H1 (cell line): ENCODE data around the gene RTEL1. TPM values are rescaled to one million over a fixed set of nuclear protein-coding genes. Genes with fewer than 3 reads are reported as not detected.

Experiments used
- CEBPB ChIP-seq: IDR thresholded peaks from 2 replicates; pipeline ENCODE4 v1.6.1; 2012; ENCODE audit warnings: low read depth, low read length
- CHD7 ChIP-seq: fragments of 300-600 bp; sonication (generic); IDR thresholded peaks from 2 replicates; pipeline ENCODE4 v1.7.1; 2012; ENCODE audit warnings: low read length, moderate library complexity, mild to moderate bottlenecking, inconsistent platforms; ENCODE audit not compliant: insufficient replicate concordance
- JUN ChIP-seq: IDR thresholded peaks from 2 replicates; pipeline ENCODE4 v1.6.1; 2011; ENCODE audit warnings: low read depth, mild to moderate bottlenecking, improper control_type of control experiment, low read length
- NANOG ChIP-seq: IDR thresholded peaks from 2 replicates; pipeline ENCODE4 v1.6.1; 2011; ENCODE audit warnings: low read length, low read depth, mild to moderate bottlenecking, inconsistent platforms; ENCODE audit not compliant: insufficient read depth, poor library complexity, severe bottlenecking
- polyA plus RNA-seq, 7 experiments: library from polyadenylated mRNA; depleted of rRNA in 3 of 7; stranded (reverse) in 5 of 7; unstranded in 2 of 7; fragments of >200 nt in 5 of 7; fragments of 200-250 nt in 2 of 7; gene quantifications; 1 replicate in 5 of 7; 2 replicates in 1 of 7; 4 replicates in 1 of 7; pipeline versions ENCODE4 v1.2.1 to v1.2.3, GENCODE V29; 2011 to 2013; ENCODE audit warnings: missing spikeins in 2 of 7, mixed read lengths in 2 of 7
- total RNA-seq: library from RNA; stranded (reverse); fragmentation: NEBNext Ultra II Directional; extraction: Animal tissue kit (Norgen Biotek cat#: 25700); gene quantifications from 2 replicates; pipeline ENCODE4 v1.2.1, GENCODE V29; 2021
- TF ChIP-seq, protein P1 (sequence below): IDR thresholded peaks from 2 replicates; pipeline ENCODE4 v1.6.1; 2011; ENCODE audit warnings: low read length, improper control_type of control experiment

Gene RTEL1
- total and polyA plus RNA-seq, 2 of the 8 experiments (the other 6 are each of a cell fraction or from before 2014, with no cell fraction given), result 16.2 to 37.1 TPM

GRCh38 chr20:63703471-63703975 lies 45.4 kb downstream of the RTEL1 start (continued):
- no peak for TF ChIP-seq CHD7
- no peak for TF ChIP-seq NANOG
- TF ChIP-seq, protein P1, sequence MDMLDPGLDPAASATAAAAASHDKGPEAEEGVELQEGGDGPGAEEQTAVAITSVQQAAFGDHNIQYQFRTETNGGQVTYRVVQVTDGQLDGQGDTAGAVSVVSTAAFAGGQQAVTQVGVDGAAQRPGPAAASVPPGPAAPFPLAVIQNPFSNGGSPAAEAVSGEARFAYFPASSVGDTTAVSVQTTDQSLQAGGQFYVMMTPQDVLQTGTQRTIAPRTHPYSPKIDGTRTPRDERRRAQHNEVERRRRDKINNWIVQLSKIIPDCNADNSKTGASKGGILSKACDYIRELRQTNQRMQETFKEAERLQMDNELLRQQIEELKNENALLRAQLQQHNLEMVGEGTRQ, result no peak
- TF ChIP-seq JUN, result no peak
- no peak for TF ChIP-seq CEBPB
